Esophagus muscularis mucosa (tissue), 4 donors: Measurements from ENCODE around the gene TMED1. TPM values are rescaled to one million over a fixed set of nuclear protein-coding genes. Genes with fewer than 3 reads are reported as not detected.
"Not testable (repeated sequence)": the region's sequence is repeated elsewhere in the genome, so short reads cannot be mapped to it uniquely, and the experiment has no call there.

Source experiments
- DNase-seq: peaks from one replicate; pipeline ENCODE4 v3.0.0-alpha.2; 2017; ENCODE audit errors: extremely low spot score
- H3K27ac ChIP-seq, 4 donors: fragments of 200-600 bp; sonication (generic); replicated peaks in 1 of 4; 1 replicate in 3 of 4; 2 replicates in 1 of 4; pipeline ENCODE4 v1.5.1; 2016 to 2019; ENCODE audit warnings: mild to moderate bottlenecking in 1 of 4
- H3K27me3 ChIP-seq, 4 donors: fragments of 200-600 bp; sonication (generic); one replicate each; pipeline versions ENCODE4 v1.5.1 to v1.6.0; 2016 to 2019
- H3K36me3 ChIP-seq, 4 donors: fragments of 200-600 bp; sonication (generic); one replicate each; pipeline ENCODE4 v1.5.1; 2016 to 2019
- H3K4me1 ChIP-seq, 4 donors: fragments of 200-600 bp; sonication (generic); one replicate each; pipeline ENCODE4 v1.5.1; 2016 to 2019
- H3K4me3 ChIP-seq, 4 donors: fragments of 200-600 bp; sonication (generic); 1 replicate in 2 of 4; 2 replicates in 2 of 4; pipeline ENCODE4 v1.5.1; 2016 to 2019; ENCODE audit warnings: mild to moderate bottlenecking in 4 of 4, moderate library complexity in 1 of 4
- H3K9me3 ChIP-seq, 4 donors: fragments of 200-600 bp; sonication (generic); 1 replicate in 3 of 4; 2 replicates in 1 of 4; pipeline ENCODE4 v1.5.1; 2016 to 2019
- EP300 ChIP-seq: sonication (generic); formaldehyde crosslinking; IDR thresholded peaks from one replicate; pipeline ENCODE4 v1.6.1; 2017; ENCODE audit warnings: antibody characterized with exemption
- POLR2A ChIP-seq: fragments of 450-650 bp; IDR thresholded peaks from one replicate; pipeline ENCODE4 v1.6.1; 2017; ENCODE audit warnings: antibody characterized with exemption, moderate library complexity, mild to moderate bottlenecking, low read depth
- POLR2AphosphoS5 ChIP-seq, 2 donors: sonication (generic); formaldehyde crosslinking; IDR thresholded peaks; one replicate each; pipeline ENCODE4 v1.6.1; 2017; ENCODE audit warnings: antibody characterized with exemption in 2 of 2
- WGBS: methylation state at CpG from one replicate; pipeline ENCODE4 v1.1.5; 2018; 5-methylcytosine and 5-hydroxymethylcytosine counted together
- intact Hi-C: fragments of 100-400 bp; cut with DNase I; formaldehyde crosslinking; loops from one replicate; pipeline ENCODE4 v1.15.1; 2023
- total RNA-seq, 4 donors: library from RNA; depleted of rRNA; stranded (reverse); fragments of >200 nt; gene quantifications; one replicate each; pipeline versions ENCODE4 v1.1.0 to v1.2.1, GENCODE V29; 2016
- TF ChIP-seq, protein P1 (sequence below), 3 experiments: fragments of 200-600 bp in 2 of 3; fragments of 450-650 bp in 1 of 3; sonication (generic) in 2 of 3; IDR thresholded peaks; one replicate each; pipeline ENCODE4 v1.5.1; 2017 to 2019; ENCODE audit warnings: antibody characterized with exemption in 3 of 3, mild to moderate bottlenecking in 2 of 3, moderate library complexity in 1 of 3

The TMED1 gene
- total RNA-seq, 4 donors from 2014 or later = 18.7 to 29.5 (median 27.7) TPM

DNA sequence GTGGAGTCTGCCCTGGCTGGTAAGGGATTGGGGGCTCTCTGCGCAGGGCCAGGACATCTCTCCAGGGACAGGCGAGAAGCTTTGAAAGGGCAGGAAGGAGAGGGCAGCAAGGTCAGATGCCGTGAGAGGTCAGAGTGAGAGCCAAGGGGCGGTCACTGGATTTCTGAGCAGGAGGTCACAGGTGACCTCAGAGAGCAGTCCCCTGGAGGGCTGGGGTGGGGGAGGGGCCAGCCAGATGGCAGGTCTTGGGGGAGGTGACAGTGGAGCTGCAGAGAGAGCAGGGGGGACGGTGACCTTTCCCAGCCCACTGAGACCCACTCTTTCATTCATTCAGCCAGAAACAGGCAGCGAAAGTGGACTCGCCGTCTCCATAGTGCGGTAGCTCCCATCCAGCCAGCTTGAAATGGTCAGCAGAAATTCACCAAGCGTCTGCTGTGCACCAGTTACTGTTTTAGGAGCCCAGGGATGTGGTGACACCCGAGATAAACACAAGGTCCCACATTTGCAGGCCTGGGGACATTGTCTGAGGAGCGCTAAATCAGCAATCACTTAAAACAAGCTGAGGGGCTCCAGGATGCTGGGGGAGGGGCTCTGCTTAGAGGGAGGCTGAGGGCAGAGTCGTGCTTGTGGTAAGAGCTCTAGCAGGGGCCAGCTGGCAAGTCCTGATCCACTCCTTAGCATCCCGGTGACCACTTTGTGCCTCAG, 45.5 kb upstream of the TMED1 start:
- Histone ChIP-seq H3K4me1 (peaks cover 40 to 75% (median 63%) of the 10 kb centered on the region in 4 donors), H3K27me3 (peaks cover 0 to 4% (median 0%) of the 10 kb centered on the region in 4 donors), H3K9me3 (no peaks in the 10 kb centered on the region), H3K4me3 (no peak overlapping the region), H3K36me3 (no peaks in the 10 kb centered on the region), H3K27ac (no peak overlapping the region)
- intact Hi-C loops = loop anchor here (5.0 kb wide), 1 partner anchor 41 kb away; no protein-coding TSS in a partner anchor
- TF ChIP-seq POLR2AphosphoS5 (IDR thresholded peaks at IDR 0.05) (no peak), EP300 (no peak), POLR2A (no peak)
- TF ChIP-seq, protein P1, sequence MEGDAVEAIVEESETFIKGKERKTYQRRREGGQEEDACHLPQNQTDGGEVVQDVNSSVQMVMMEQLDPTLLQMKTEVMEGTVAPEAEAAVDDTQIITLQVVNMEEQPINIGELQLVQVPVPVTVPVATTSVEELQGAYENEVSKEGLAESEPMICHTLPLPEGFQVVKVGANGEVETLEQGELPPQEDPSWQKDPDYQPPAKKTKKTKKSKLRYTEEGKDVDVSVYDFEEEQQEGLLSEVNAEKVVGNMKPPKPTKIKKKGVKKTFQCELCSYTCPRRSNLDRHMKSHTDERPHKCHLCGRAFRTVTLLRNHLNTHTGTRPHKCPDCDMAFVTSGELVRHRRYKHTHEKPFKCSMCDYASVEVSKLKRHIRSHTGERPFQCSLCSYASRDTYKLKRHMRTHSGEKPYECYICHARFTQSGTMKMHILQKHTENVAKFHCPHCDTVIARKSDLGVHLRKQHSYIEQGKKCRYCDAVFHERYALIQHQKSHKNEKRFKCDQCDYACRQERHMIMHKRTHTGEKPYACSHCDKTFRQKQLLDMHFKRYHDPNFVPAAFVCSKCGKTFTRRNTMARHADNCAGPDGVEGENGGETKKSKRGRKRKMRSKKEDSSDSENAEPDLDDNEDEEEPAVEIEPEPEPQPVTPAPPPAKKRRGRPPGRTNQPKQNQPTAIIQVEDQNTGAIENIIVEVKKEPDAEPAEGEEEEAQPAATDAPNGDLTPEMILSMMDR (IDR thresholded peaks at IDR 0.05) = no peak
- no peak for DNase-seq
- 79% methylated on average over 14 of the region's 14 CpGs for WGBS

- peaks cover 0 to 4% (median 0%) of the 10 kb centered on the region in 4 donors for H3K27me3 ChIP-seq
- DNase-seq = no peak
- H3K27ac ChIP-seq = no peak overlapping the region
- peaks cover 48 to 86% (median 69%) of the 10 kb centered on the region in 4 donors for H3K4me1 ChIP-seq
- intact Hi-C loops = no loop called here
- 93% methylated on average over 3 of the region's 3 CpGs for WGBS
- no peak for TF ChIP-seq POLR2A
- no peak for TF ChIP-seq POLR2AphosphoS5 (IDR thresholded peaks at IDR 0.05)
- TF ChIP-seq, protein P1 (IDR thresholded peaks at IDR 0.05) = no peak
- no peak for TF ChIP-seq EP300
- no peak overlapping the region for H3K4me3 ChIP-seq
- no peaks in the 10 kb centered on the region for H3K36me3 ChIP-seq
- H3K9me3 ChIP-seq = no peaks in the 10 kb centered on the region
Observed at GRCh38 chr19:10878253-10878652, 42.2 kb upstream of the TMED1 start.

GRCh38 chr19:10877608-10878007, 41.6 kb upstream of the TMED1 start:
- H3K36me3 ChIP-seq, H3K27me3 ChIP-seq, H3K4me3 ChIP-seq, H3K9me3 ChIP-seq, DNase-seq, intact Hi-C loops: not testable (repeated sequence)
- peak overlapping the region in 3 of 4 donors; percentile 17 to 61 (median 40) for H3K27ac ChIP-seq
- H3K4me1 ChIP-seq = peaks cover 50 to 92% (median 75%) of the 10 kb centered on the region in 4 donors
- 95% methylated on average over 9 of the region's 9 CpGs for WGBS

DNA sequence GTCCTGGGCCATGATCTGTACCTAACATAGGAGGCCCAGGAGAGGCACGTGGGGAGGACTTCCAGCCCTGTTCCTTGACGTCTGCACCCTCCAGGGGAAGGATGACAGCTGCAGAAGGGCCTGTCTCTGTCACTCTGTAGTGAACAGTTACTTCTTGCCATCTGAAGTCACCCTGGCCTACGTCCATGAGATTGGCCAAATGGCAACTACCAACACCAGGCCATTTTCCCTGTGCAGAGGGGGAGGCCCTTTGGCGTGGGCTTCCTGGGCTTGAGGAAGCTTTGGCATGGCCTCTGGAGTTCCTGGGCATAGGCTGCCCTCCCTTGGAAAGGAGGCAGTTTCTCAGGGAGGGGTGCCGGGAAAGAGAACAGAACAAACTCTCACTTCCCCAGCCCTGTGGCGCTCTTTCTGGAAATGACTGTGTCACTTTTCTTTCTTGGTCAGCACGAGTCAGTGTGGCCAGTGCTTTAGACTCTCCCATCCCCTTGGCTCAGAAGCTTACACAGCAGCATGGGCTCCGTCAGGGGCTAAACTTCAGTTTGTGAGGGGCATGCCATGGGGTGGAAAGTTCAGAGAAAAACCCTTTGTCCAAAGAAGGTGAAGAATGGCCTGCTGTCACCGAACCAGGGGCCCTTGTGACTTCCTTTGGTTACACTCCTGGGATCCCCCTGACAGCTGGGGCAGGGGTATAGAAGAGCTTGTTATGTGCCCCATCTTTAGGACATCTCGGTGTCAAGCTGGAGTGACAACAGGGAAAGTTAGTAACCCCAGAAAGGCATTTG, 40.6 kb upstream of the TMED1 start:
- WGBS = 65% methylated on average over 7 of the region's 10 CpGs
- peak overlapping the region in 3 of 4 donors; percentile 17 to 61 (median 40) for H3K27ac ChIP-seq
- peaks cover 0 to 4% (median 0%) of the 10 kb centered on the region in 4 donors for H3K27me3 ChIP-seq
- no peaks in the 10 kb centered on the region for H3K9me3 ChIP-seq
- no peak for TF ChIP-seq POLR2AphosphoS5 (IDR thresholded peaks at IDR 0.05)
- TF ChIP-seq, protein P1 (IDR thresholded peaks at IDR 0.05) = no peak
- no peak for TF ChIP-seq POLR2A
- TF ChIP-seq EP300 = no peak
- no peaks in the 10 kb centered on the region for H3K36me3 ChIP-seq
- H3K4me3 ChIP-seq = no peak overlapping the region
- no peak for DNase-seq
- peaks cover 48 to 93% (median 73%) of the 10 kb centered on the region in 4 donors for H3K4me1 ChIP-seq
- intact Hi-C loops = no loop called here

DNA sequence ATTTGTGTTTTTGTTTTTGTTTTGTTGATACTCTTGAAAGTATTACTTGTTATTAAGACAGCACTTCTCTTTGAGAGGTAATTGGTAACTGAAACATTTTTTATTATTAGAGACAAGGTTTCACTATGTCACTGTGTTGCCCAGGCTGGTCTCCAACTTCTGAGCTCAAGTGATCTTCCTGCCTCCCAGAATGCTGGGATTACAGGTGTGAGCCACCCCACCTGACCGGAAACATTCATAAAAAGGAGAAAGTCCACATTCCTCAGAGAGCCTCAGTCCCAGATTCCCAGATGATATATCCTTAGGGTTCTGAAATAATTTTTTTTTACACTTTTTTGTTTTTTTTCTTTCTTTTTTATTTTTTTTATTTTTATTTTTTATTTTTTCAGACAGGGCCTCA, 38.0 kb upstream of the TMED1 start:
- DNase-seq = no peak
- intact Hi-C loops = loop anchor here (5.0 kb wide), 1 partner anchor 53 kb away; the partner anchor contains the start of genes TIMM29 and YIPF2
- peaks cover 36 to 80% (median 68%) of the 10 kb centered on the region in 4 donors for H3K4me1 ChIP-seq

More for the DNA sequence above, 38.0 kb upstream of the TMED1 start:
- H3K4me3 ChIP-seq = no peak overlapping the region
- H3K27ac ChIP-seq = no peak overlapping the region
- no peak for TF ChIP-seq POLR2A
- no peak for TF ChIP-seq EP300
- TF ChIP-seq POLR2AphosphoS5 (IDR thresholded peaks at IDR 0.05) = no peak
- H3K9me3 ChIP-seq = no peaks in the 10 kb centered on the region
- WGBS = 100% methylated on average over 1 of the region's 1 CpG
- H3K36me3 ChIP-seq = no peaks in the 10 kb centered on the region
- no peaks in the 10 kb centered on the region for H3K27me3 ChIP-seq
